Measurements from ENCODE around the gene IL22RA2. TPM values are rescaled to one million over a fixed set of nuclear protein-coding genes. Genes with fewer than 3 reads are reported as not detected.

IL22RA2 gene
- total RNA-seq, 1 experiment from 2014 or later, result not detected

DNA sequence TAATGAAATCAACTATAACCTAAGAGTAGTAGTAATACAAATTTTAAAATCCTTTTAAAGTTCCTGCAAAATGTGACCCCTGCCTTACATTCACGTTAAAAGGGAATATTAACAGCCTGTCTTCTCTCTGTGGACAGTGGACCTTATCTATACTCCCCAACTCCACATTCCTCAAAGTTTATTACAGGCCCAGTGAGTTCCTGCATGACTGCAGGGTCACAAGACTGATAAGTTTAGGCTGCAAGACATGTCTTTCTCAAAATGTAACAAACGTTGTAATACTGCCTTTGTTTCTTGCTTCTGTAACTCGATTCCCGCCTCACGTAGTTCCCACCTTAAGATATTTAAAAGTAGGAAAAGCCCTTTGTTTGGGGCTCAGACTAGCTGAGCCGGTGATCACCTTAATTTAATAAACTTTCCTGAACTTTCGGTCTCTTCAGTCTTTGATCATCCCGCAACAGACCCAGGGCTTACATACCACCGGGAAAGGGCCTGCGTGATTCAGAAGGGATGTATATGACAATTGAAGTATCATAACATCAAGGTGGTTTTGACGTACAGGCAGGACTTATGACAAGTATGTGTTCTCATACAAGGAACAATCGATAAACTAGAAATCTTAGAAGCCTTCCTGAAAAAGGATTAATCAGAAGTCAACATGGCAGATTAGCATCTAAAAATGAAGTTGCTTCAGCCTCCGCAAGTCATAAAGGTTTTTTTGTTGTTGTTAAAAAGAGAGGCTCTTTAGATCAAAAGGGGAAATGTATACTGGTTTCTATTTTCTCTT, 3.0 kb downstream of the IL22RA2 start:
- H3K4me1 ChIP-seq (ENCODE audit: insufficient read depth, low read length, poor library complexity, severe bottlenecking), result no peaks in the 10 kb centered on the region
- no peaks in the 10 kb centered on the region for H3K9me3 ChIP-seq (ENCODE audit: low read depth, low read length, poor library complexity, severe bottlenecking)
- no TSS peak for BruUV-seq (replicated peaks)
- no peaks in the 10 kb centered on the region for H3K36me3 ChIP-seq (ENCODE audit: insufficient read depth, low read length, poor library complexity, severe bottlenecking)
- H3K27ac ChIP-seq (ENCODE audit: low read depth, low read length, poor library complexity, severe bottlenecking), result no peak overlapping the region
- no peak for TF ChIP-seq EZH2 (IDR thresholded peaks at IDR 0.05; ENCODE audit: borderline replicate concordance, low read depth, low read length, poor library complexity, severe bottlenecking)
- TF ChIP-seq CTCF (conservative IDR thresholded peaks at IDR 0.05; ENCODE audit: low read depth, low read length), result no peak
- H3K4me3 ChIP-seq (ENCODE audit: low read depth, low read length, poor library complexity, severe bottlenecking), result no peak overlapping the region
- no peak for DNase-seq (ENCODE audit: low spot score)
- intact Hi-C loops (cut with micrococcal nuclease; ENCODE audit: unreplicated experiment), result no loop called here
- POLR2A ChIA-PET (ENCODE audit: low non-redundant PET), result no interaction called here
- peaks cover 3% of the 10 kb centered on the region for H3K27me3 ChIP-seq (replicated peaks; ENCODE audit: insufficient read depth, low read depth, low read length, poor library complexity)
- CTCF ChIA-PET, result no interaction called here

GRCh38 chr6:137167702-137168377, 5.6 kb downstream of the IL22RA2 start:
- BruUV-seq (replicated peaks), result no TSS peak
- ChIA-PET POLR2A (ENCODE audit: low non-redundant PET) (no interaction called here), CTCF (no interaction called here)
- no peak for DNase-seq (ENCODE audit: low spot score)
- TF ChIP-seq CTCF (conservative IDR thresholded peaks at IDR 0.05; ENCODE audit: low read depth, low read length), result no peak
- TF ChIP-seq EZH2 (IDR thresholded peaks at IDR 0.05; ENCODE audit: borderline replicate concordance, low read depth, low read length, poor library complexity, severe bottlenecking), result no peak
- H3K27me3 ChIP-seq (replicated peaks; ENCODE audit: insufficient read depth, low read depth, low read length, poor library complexity), result peaks cover 3% of the 10 kb centered on the region
- no peak overlapping the region for H3K4me3 ChIP-seq (ENCODE audit: low read depth, low read length, poor library complexity, severe bottlenecking)
- H3K4me1 ChIP-seq (ENCODE audit: insufficient read depth, low read length, poor library complexity, severe bottlenecking), result no peaks in the 10 kb centered on the region
- H3K36me3 ChIP-seq (ENCODE audit: insufficient read depth, low read length, poor library complexity, severe bottlenecking), result no peaks in the 10 kb centered on the region
- intact Hi-C loops (cut with micrococcal nuclease; ENCODE audit: unreplicated experiment), result no loop called here
- H3K27ac ChIP-seq (ENCODE audit: low read depth, low read length, poor library complexity, severe bottlenecking), result no peak overlapping the region
- no peaks in the 10 kb centered on the region for H3K9me3 ChIP-seq (ENCODE audit: low read depth, low read length, poor library complexity, severe bottlenecking)

DNA sequence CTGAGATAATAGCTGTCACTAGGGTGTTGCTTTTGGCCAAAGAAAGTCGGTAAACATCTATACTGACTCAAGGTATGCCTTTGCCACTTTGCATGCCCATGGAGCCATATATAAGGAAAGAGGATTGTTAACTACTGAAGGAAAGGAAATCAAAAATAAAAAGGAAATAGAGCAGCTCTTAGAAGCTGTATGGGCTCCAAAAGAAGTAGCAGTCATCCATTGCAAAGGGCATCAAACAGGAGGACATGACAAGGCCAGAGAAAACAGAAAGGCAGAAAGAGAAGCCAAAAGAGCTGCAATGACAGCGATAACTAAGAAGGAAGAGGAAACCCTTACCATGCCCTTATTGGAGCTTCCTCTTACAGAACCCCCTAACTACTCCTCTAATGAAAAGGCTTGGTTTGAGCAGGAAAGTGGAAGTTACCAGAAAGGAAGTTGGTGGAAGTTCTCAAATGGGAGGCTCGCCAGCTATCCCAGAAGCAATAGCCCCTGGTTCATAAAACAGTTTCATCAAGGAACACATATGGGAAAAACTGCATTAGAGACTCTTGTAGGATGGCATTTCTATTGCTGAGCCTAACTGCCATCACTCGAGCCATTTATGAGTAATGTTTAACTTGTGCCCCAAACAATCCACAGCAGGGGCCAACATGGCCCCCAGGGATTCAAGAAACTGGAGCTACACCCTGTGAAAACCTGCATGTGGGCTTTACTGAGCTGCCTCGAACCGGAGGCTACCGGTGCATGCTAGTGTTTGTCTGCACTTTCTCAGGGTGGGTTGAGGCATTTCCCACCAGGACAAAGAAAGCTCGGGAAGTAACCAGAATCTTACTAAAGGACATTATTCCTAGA, 7.0 kb downstream of the IL22RA2 start:
- H3K9me3 ChIP-seq (ENCODE audit: low read depth, low read length, poor library complexity, severe bottlenecking), result no peaks in the 10 kb centered on the region
- peaks cover under 1% of the 10 kb centered on the region for H3K27me3 ChIP-seq (replicated peaks; ENCODE audit: insufficient read depth, low read depth, low read length, poor library complexity)
- ChIA-PET POLR2A (ENCODE audit: low non-redundant PET) (no interaction called here), CTCF (interaction anchor here (1.0 to 1.1 kb wide), 3 partner anchors 72 to 148 kb away, joined by 3 to 7 read pairs (median 5); no protein-coding TSS in a partner anchor)
- intact Hi-C loops (cut with micrococcal nuclease; ENCODE audit: unreplicated experiment), result no loop called here
- no peak for TF ChIP-seq CTCF (conservative IDR thresholded peaks at IDR 0.05; ENCODE audit: low read depth, low read length)
- no peak for TF ChIP-seq EZH2 (IDR thresholded peaks at IDR 0.05; ENCODE audit: borderline replicate concordance, low read depth, low read length, poor library complexity, severe bottlenecking)
- DNase-seq (ENCODE audit: low spot score), result no peak
- no peaks in the 10 kb centered on the region for H3K36me3 ChIP-seq (ENCODE audit: insufficient read depth, low read length, poor library complexity, severe bottlenecking)
- no TSS peak for BruUV-seq (replicated peaks)
- no peak overlapping the region for H3K27ac ChIP-seq (ENCODE audit: low read depth, low read length, poor library complexity, severe bottlenecking)
- H3K4me3 ChIP-seq (ENCODE audit: low read depth, low read length, poor library complexity, severe bottlenecking), result no peak overlapping the region
- no peaks in the 10 kb centered on the region for H3K4me1 ChIP-seq (ENCODE audit: insufficient read depth, low read length, poor library complexity, severe bottlenecking)
